H9 (cell line): ENCODE measurements around the gene ACOXL. TPM values are rescaled to one million over a fixed set of nuclear protein-coding genes. Genes with fewer than 3 reads are reported as not detected.

Experiments
- DNase-seq: peaks from one replicate; pipeline ENCODE4 v3.0.0-alpha.2; 2017
- H2AFZ ChIP-seq: one replicate; pipeline ENCODE4 v1.6.1; 2013; ENCODE audit warnings: mild to moderate bottlenecking, low read length, control low read depth, moderate library complexity
- H2AK5ac ChIP-seq: 2 replicates; pipeline ENCODE4 v1.6.1; 2013; ENCODE audit warnings: low read length, control low read depth, mixed read lengths; ENCODE audit not compliant: insufficient read length
- H2BK120ac ChIP-seq: one replicate; pipeline ENCODE4 v1.6.1; 2013; ENCODE audit warnings: low read depth, mild to moderate bottlenecking, low read length, control low read depth, inconsistent platforms; ENCODE audit not compliant: poor library complexity, severe bottlenecking
- H2BK12ac ChIP-seq: 2 replicates; pipeline ENCODE4 v1.6.1; 2013; ENCODE audit warnings: low read length, control low read depth, mixed read lengths, low read depth; ENCODE audit not compliant: insufficient read length
- H2BK15ac ChIP-seq: 2 replicates; pipeline ENCODE4 v1.6.1; 2013; ENCODE audit warnings: low read depth, low read length, control low read depth
- H2BK20ac ChIP-seq: one replicate; pipeline ENCODE4 v1.6.1; 2013; ENCODE audit warnings: low read depth, mild to moderate bottlenecking, low read length, control low read depth, inconsistent platforms; ENCODE audit not compliant: poor library complexity, severe bottlenecking
- H2BK5ac ChIP-seq: 2 replicates; pipeline ENCODE4 v1.6.1; 2013; ENCODE audit warnings: low read length, control low read depth, mixed read lengths; ENCODE audit not compliant: insufficient read length
- H3K14ac ChIP-seq: 2 replicates; pipeline ENCODE4 v1.6.1; 2013; ENCODE audit warnings: low read length, control low read depth; ENCODE audit not compliant: insufficient read depth
- H3K18ac ChIP-seq: 2 replicates; pipeline ENCODE4 v1.6.1; 2013; ENCODE audit warnings: low read depth, mild to moderate bottlenecking, mixed read lengths, low read length, control low read depth; ENCODE audit not compliant: insufficient read length
- H3K23ac ChIP-seq: 2 replicates; pipeline ENCODE4 v1.6.1; 2013; ENCODE audit warnings: low read length, control low read depth, mixed read lengths, low read depth; ENCODE audit not compliant: insufficient read length
- H3K23me2 ChIP-seq: 2 replicates; pipeline ENCODE4 v1.6.1; 2013; ENCODE audit warnings: low read depth, mild to moderate bottlenecking, mixed read lengths, low read length, control low read depth; ENCODE audit not compliant: insufficient read length, poor library complexity, severe bottlenecking
- H3K27ac ChIP-seq: 2 replicates; pipeline ENCODE4 v1.5.1; 2013; ENCODE audit warnings: low read length, control low read depth, mixed read lengths, low read depth; ENCODE audit not compliant: insufficient read length
- H3K27me3 ChIP-seq: 2 replicates; pipeline ENCODE4 v1.6.1; 2013; ENCODE audit warnings: low read length, control low read depth, inconsistent platforms; ENCODE audit not compliant: insufficient read depth
- H3K4ac ChIP-seq: 2 replicates; pipeline ENCODE4 v1.6.1; 2013; ENCODE audit warnings: low read depth, mild to moderate bottlenecking, control low read depth, inconsistent platforms, low read length, moderate library complexity
- H3K4me1 ChIP-seq: 2 replicates; pipeline ENCODE4 v1.6.1; 2013; ENCODE audit warnings: low read length, control low read depth, inconsistent platforms; ENCODE audit not compliant: insufficient read depth
- H3K4me2 ChIP-seq: 2 replicates; pipeline ENCODE4 v1.6.1; 2013; ENCODE audit warnings: low read length, control low read depth, mixed read lengths; ENCODE audit not compliant: insufficient read length, insufficient read depth
- H3K56ac ChIP-seq: 2 replicates; pipeline ENCODE4 v1.6.1; 2013; ENCODE audit warnings: low read depth, mild to moderate bottlenecking, mixed read lengths, low read length, control low read depth; ENCODE audit not compliant: insufficient read length
- H3K79me1 ChIP-seq: 2 replicates; pipeline ENCODE4 v1.6.1; 2013; ENCODE audit warnings: low read depth, mild to moderate bottlenecking, moderate library complexity, low read length, control low read depth, inconsistent platforms; ENCODE audit not compliant: insufficient read depth, poor library complexity, severe bottlenecking
- H3K79me2 ChIP-seq: 2 replicates; pipeline ENCODE4 v1.6.1; 2013; ENCODE audit warnings: low read length, control low read depth, inconsistent platforms; ENCODE audit not compliant: insufficient read depth
- H3K9ac ChIP-seq: 2 replicates; pipeline ENCODE4 v1.6.1; 2013; ENCODE audit warnings: low read length, control low read depth, mixed read lengths; ENCODE audit not compliant: insufficient read length; ENCODE audit errors: extremely low read depth
- H3K9me3 ChIP-seq: one replicate; pipeline ENCODE4 v1.6.1; 2013; ENCODE audit warnings: low read depth, low read length, inconsistent platforms; ENCODE audit not compliant: control insufficient read depth
- H3T11ph ChIP-seq: one replicate; pipeline ENCODE4 v1.6.1; 2013; ENCODE audit warnings: mild to moderate bottlenecking, low read length, control low read depth, inconsistent platforms
- H4K20me1 ChIP-seq: one replicate; pipeline ENCODE4 v1.6.1; 2013; ENCODE audit not compliant: control insufficient read depth, insufficient read length, insufficient read depth
- H4K5ac ChIP-seq: 2 replicates; pipeline ENCODE4 v1.6.1; 2013; ENCODE audit warnings: low read depth, mild to moderate bottlenecking, mixed read lengths, low read length, control low read depth; ENCODE audit not compliant: insufficient read length
- H4K8ac ChIP-seq: replicated peaks from 2 replicates; pipeline ENCODE4 v1.6.1; 2013; ENCODE audit warnings: low read length, control low read depth, mixed read lengths, low read depth; ENCODE audit not compliant: insufficient read length
- H4K91ac ChIP-seq: 2 replicates; pipeline ENCODE4 v1.6.1; 2013; ENCODE audit warnings: low read depth, mild to moderate bottlenecking, moderate library complexity, mixed read lengths, low read length, control low read depth; ENCODE audit not compliant: insufficient read length
- H3K27ac Mint-ChIP-seq, 3 experiments: 2 replicates in 2 of 3; 3 replicates in 1 of 3; pipeline ENCODE4 v1.8.0; 2020 to 2021; ENCODE audit warnings: mixed read lengths in 3 of 3, mild to moderate bottlenecking in 1 of 3, moderate library complexity in 1 of 3
- H3K27me3 Mint-ChIP-seq: 2 replicates; pipeline ENCODE4 v1.8.0; 2021; ENCODE audit warnings: low read depth, mild to moderate bottlenecking, moderate library complexity, mixed read lengths
- H3K36me3 Mint-ChIP-seq, 3 experiments: 2 replicates in 2 of 3; 3 replicates in 1 of 3; pipeline ENCODE4 v1.8.0; 2020 to 2021; ENCODE audit warnings: low read depth in 3 of 3, mixed read lengths in 3 of 3; ENCODE audit not compliant: insufficient read depth in 1 of 3
- H3K4me1 Mint-ChIP-seq, 2 experiments: 2 replicates each; pipeline ENCODE4 v1.8.0; 2020; ENCODE audit warnings: mixed read lengths in 2 of 2
- H3K4me3 Mint-ChIP-seq, 2 experiments: 2 replicates in 1 of 2; 3 replicates in 1 of 2; pipeline ENCODE4 v1.8.0; 2020 to 2021; ENCODE audit warnings: mild to moderate bottlenecking in 2 of 2, mixed read lengths in 2 of 2, moderate library complexity in 1 of 2
- H3K9me3 Mint-ChIP-seq, 2 experiments: 2 replicates in 1 of 2; 3 replicates in 1 of 2; pipeline ENCODE4 v1.8.0; 2020; ENCODE audit warnings: mild to moderate bottlenecking in 2 of 2, mixed read lengths in 2 of 2, moderate library complexity in 1 of 2
- CTCF ChIP-seq: fragments of 200-600 bp; sonication (generic); conservative IDR thresholded peaks from 3 replicates; pipeline ENCODE4 v1.8.0; 2021; ENCODE audit warnings: antibody characterized with exemption, mild to moderate bottlenecking
- WGBS: extraction: QIAGEN DNeasy Blood & Tissue Kit; methylation state at CpG from one replicate; pipeline ENCODE4 v1.1.7; 2013; ENCODE audit warnings: missing lambda C conversion rate, low lambda C conversion rate, mixed read lengths; ENCODE audit not compliant: insufficient read length; ENCODE audit errors: extremely low coverage; 5-methylcytosine and 5-hydroxymethylcytosine counted together
- total RNA-seq: library from RNA; stranded (reverse); gene quantifications from 2 replicates; pipeline ENCODE4 v1.2.1, GENCODE V29; 2021

Gene ACOXL
- total RNA-seq, 1 experiment from 2014 or later = 37.6 TPM

GRCh38 chr2:110896226-110896625 lies 163.9 kb downstream of the ACOXL start:
- peaks cover 7 to 18% (median 13%) of the 10 kb centered on the region in 3 experiments for H3K36me3 Mint-ChIP-seq
- no peaks in the 10 kb centered on the region for H3K9me3 ChIP-seq
- no peak overlapping the region for H3K9ac ChIP-seq
- no peak overlapping the region for H2AK5ac ChIP-seq
- no peak overlapping the region for H3K27ac Mint-ChIP-seq
- H3K27me3 ChIP-seq = no peaks in the 10 kb centered on the region
- no peak overlapping the region for H3T11ph ChIP-seq
- H3K79me2 ChIP-seq = no peaks in the 10 kb centered on the region
- H4K5ac ChIP-seq = no peak overlapping the region
- no peak overlapping the region for H2BK5ac ChIP-seq
- H3K4ac ChIP-seq = no peak overlapping the region
- TF ChIP-seq CTCF = no peak
- no peak overlapping the region for H3K18ac ChIP-seq
- no peak overlapping the region for H3K4me3 Mint-ChIP-seq
- H3K23ac ChIP-seq = no peak overlapping the region
- H3K9me3 Mint-ChIP-seq = peaks cover 7 to 13% of the 10 kb centered on the region in 2 experiments; a peak in 4 of 5 replicates
- DNase-seq = no peak
- H3K27me3 Mint-ChIP-seq = no peaks in the 10 kb centered on the region
- no peak overlapping the region for H2BK20ac ChIP-seq
- H2BK12ac ChIP-seq = no peak overlapping the region
- H2BK15ac ChIP-seq = no peak overlapping the region
- no peak overlapping the region for H4K8ac ChIP-seq
- H3K79me1 ChIP-seq = no peaks in the 10 kb centered on the region
- WGBS = no CpG with 5 or more reads among the region's 3 CpGs
- H2BK120ac ChIP-seq = no peak overlapping the region
- no peak overlapping the region for H3K4me2 ChIP-seq
- no peak overlapping the region for H3K56ac ChIP-seq
- no peak overlapping the region for H3K14ac ChIP-seq
- no peaks in the 10 kb centered on the region for H3K4me1 ChIP-seq
- H3K27ac ChIP-seq = no peak overlapping the region
- H3K4me1 Mint-ChIP-seq = peaks cover 0 to 8% of the 10 kb centered on the region in 2 experiments; a peak in 2 of 4 replicates
- no peak overlapping the region for H2AFZ ChIP-seq
- no peaks in the 10 kb centered on the region for H4K20me1 ChIP-seq
- H3K23me2 ChIP-seq = no peaks in the 10 kb centered on the region
- H4K91ac ChIP-seq = no peak overlapping the region
